GM21723 (cell line): ENCODE results near the gene TCF25.
"Not testable (repeated sequence)": the region's sequence is repeated elsewhere in the genome, so short reads cannot be mapped to it uniquely, and the experiment has no call there.

Experiments
- ATAC-seq: cut with Tn5 transposase; IDR thresholded peaks from one replicate; pipeline ENCODE4 v1.9.1; 2021; ENCODE audit warnings: mild to moderate bottlenecking, moderate library complexity; ENCODE audit not compliant: unreplicated experiment

Gene TCF25

GRCh38 chr16:89873109-89873971 lies at the start of gene TCF25:
Gene TCF25 (plus strand): TSS chr16:89873592. CDS start chr16:89873668, 76 bp downstream.
- ATAC-seq: peak; percentile 41

GRCh38 chr16:89823824-89824148 lies 49.6 kb upstream of the TCF25 start:
- not testable (repeated sequence) for ATAC-seq

GRCh38 chr16:89826531-89827382 lies 46.6 kb upstream of the TCF25 start:
- no peak for ATAC-seq

GRCh38 chr16:89827383-89828198 lies 45.8 kb upstream of the TCF25 start:
- ATAC-seq: no peak

GRCh38 chr16:89828199-89828869 lies 45.1 kb upstream of the TCF25 start, which contains the start of gene SPIRE2:
Gene SPIRE2 (plus strand): TSS chr16:89828475. CDS start chr16:89828551, 76 bp downstream.
- ATAC-seq: no peak

- ATAC-seq: no peak
Measured at GRCh38 chr16:89828870-89829629, 44.3 kb upstream of the TCF25 start.

- ATAC-seq: no peak
Measured at GRCh38 chr16:89829630-89830437, 43.6 kb upstream of the TCF25 start.

GRCh38 chr16:89831810-89832328 lies 41.5 kb upstream of the TCF25 start:
- ATAC-seq: no peak

GRCh38 chr16:89833664-89834363 lies 39.6 kb upstream of the TCF25 start:
- ATAC-seq: not testable (repeated sequence)

GRCh38 chr16:89834813-89835363 lies 38.5 kb upstream of the TCF25 start:
- ATAC-seq: not testable (repeated sequence)

GRCh38 chr16:89836484-89836883 lies 36.9 kb upstream of the TCF25 start:
- ATAC-seq: not testable (repeated sequence)

- ATAC-seq: no peak
Measured at GRCh38 chr16:89837014-89837546, 36.3 kb upstream of the TCF25 start.

- peak; percentile 47 for ATAC-seq
Measured at GRCh38 chr16:89841275-89841674, 32.1 kb upstream of the TCF25 start.

- no peak for ATAC-seq
Measured at GRCh38 chr16:89842471-89843408, 30.7 kb upstream of the TCF25 start.

- ATAC-seq: no peak
Measured at GRCh38 chr16:89843409-89844350, 29.7 kb upstream of the TCF25 start.
